GM12892 (cell line): Measurements from ENCODE around the gene AHRR.

ENCODE experiments used
- POLR2AphosphoS5 ChIP-seq: IDR thresholded peaks from 2 replicates; pipeline ENCODE4 v1.6.1; 2011; ENCODE audit warnings: low read depth, low read length, control low read depth
- TAF1 ChIP-seq: IDR thresholded peaks from 2 replicates; pipeline ENCODE4 v1.6.1; 2011; ENCODE audit warnings: low read depth, mild to moderate bottlenecking, control low read depth, low read length, borderline replicate concordance

DNA sequence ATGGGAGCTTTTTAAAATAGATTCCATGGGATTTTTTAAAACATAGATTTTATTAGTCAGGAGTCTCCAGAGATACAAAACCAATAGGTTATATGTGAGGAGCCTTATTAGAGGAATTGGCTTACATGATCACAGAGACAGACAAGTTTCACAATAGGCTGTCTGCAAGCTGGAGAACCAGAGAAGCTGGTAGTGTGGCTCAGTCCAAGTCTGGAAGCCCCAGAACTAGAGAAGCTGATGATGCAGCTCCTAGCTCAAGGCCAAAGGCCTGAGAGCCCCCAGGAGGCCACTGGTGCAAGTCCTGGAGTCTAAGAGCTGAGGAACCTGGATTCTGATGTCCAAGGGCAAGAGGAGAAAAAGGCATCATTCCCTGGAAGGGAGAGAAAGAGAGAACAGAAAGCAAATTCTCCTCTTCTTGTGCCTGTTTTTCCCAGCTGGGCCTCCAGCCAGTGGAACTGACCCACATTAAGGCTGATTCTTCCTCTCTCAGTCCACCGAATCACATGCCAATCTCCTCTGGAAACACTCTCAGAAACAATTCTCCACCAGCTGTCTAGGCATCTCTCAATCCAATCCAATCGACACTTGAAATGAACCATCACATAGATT is 59.3 kb downstream of the AHRR start:
- no peak for TF ChIP-seq TAF1
- TF ChIP-seq POLR2AphosphoS5, result no peak
